WTC11 (cell line): ENCODE results near the gene ELP4. TPM values are rescaled to one million over a fixed set of nuclear protein-coding genes. Genes with fewer than 3 reads are reported as not detected.

Source experiments
- ATAC-seq: fragments of 200-7000 bp; cut with Tn5 transposase; 2 replicates; pipeline ENCODE4 v1.10.0; 2021; ENCODE audit warnings: mild to moderate bottlenecking, moderate library complexity
- CTCF ChIA-PET: fragments of 300-600 bp; sonication (Branson Sonifier 250); formaldehyde crosslinking; loops from one replicate; lab custom pipeline; 2021; ENCODE audit warnings: antibody characterized with exemption; lab: Charles Lee
- POLR2A ChIA-PET: fragments of 350-600 bp; sonication (Branson Sonifier 250); formaldehyde crosslinking; loops from one replicate; lab custom pipeline; 2021; ENCODE audit warnings: antibody characterized with exemption; lab: Charles Lee
- DNase-seq: peaks from one replicate; pipeline ENCODE4 v3.0.0; 2021; ENCODE audit warnings: low spot score
- H3K27ac Mint-ChIP-seq: 2 replicates; pipeline ENCODE4 v1.8.0; 2021; ENCODE audit warnings: mixed read lengths
- H3K27me3 Mint-ChIP-seq: 2 replicates; pipeline ENCODE4 v1.8.0; 2021; ENCODE audit warnings: low read depth, mild to moderate bottlenecking, moderate library complexity, mixed read lengths
- H3K36me3 Mint-ChIP-seq: 2 replicates; pipeline ENCODE4 v1.8.0; 2021; ENCODE audit warnings: mixed read lengths
- H3K4me1 Mint-ChIP-seq: 2 replicates; pipeline ENCODE4 v1.8.0; 2022; ENCODE audit warnings: mixed read lengths
- H3K4me3 Mint-ChIP-seq: 2 replicates; pipeline ENCODE4 v1.8.0; 2021; ENCODE audit warnings: mild to moderate bottlenecking, moderate library complexity, mixed read lengths
- H3K9me3 Mint-ChIP-seq: 2 replicates; pipeline ENCODE4 v1.8.0; 2021; ENCODE audit warnings: mixed read lengths
- CREB1 ChIP-seq: sonication (generic); formaldehyde crosslinking; IDR thresholded peaks from 2 replicates; pipeline ENCODE4 v1.8.0; 2023; ENCODE audit warnings: mild to moderate bottlenecking, missing genetic modification reagents
- E2F1 ChIP-seq: sonication (generic); formaldehyde crosslinking; IDR thresholded peaks from 2 replicates; pipeline ENCODE4 v1.8.0; 2022; ENCODE audit warnings: mild to moderate bottlenecking, missing genetic modification reagents
- E2F5 ChIP-seq: sonication (generic); formaldehyde crosslinking; IDR thresholded peaks from 2 replicates; pipeline ENCODE4 v1.8.1; 2022; ENCODE audit warnings: mild to moderate bottlenecking, moderate library complexity, missing genetic modification reagents
- ESRRA ChIP-seq: sonication (generic); formaldehyde crosslinking; IDR thresholded peaks from 2 replicates; pipeline ENCODE4 v1.8.1; 2022; ENCODE audit warnings: mild to moderate bottlenecking, missing genetic modification reagents, borderline replicate concordance
- IRF1 ChIP-seq: sonication (generic); formaldehyde crosslinking; IDR thresholded peaks from 2 replicates; pipeline ENCODE4 v1.8.0; 2023; ENCODE audit warnings: missing genetic modification reagents
- NFYB ChIP-seq: sonication (generic); formaldehyde crosslinking; conservative IDR thresholded peaks from 2 replicates; pipeline ENCODE4 v1.8.0; 2022; ENCODE audit warnings: low read depth, missing genetic modification reagents
- NR2C2 ChIP-seq: sonication (generic); formaldehyde crosslinking; IDR thresholded peaks from 2 replicates; pipeline ENCODE4 v1.8.0; 2022; ENCODE audit warnings: mild to moderate bottlenecking, missing genetic modification reagents
- PREB ChIP-seq: sonication (generic); formaldehyde crosslinking; IDR thresholded peaks from 2 replicates; pipeline ENCODE4 v1.8.1; 2022; ENCODE audit warnings: mild to moderate bottlenecking, missing genetic modification reagents, moderate library complexity, borderline replicate concordance
- SP1 ChIP-seq: sonication (generic); formaldehyde crosslinking; conservative IDR thresholded peaks from 2 replicates; pipeline ENCODE4 v1.8.1; 2022; ENCODE audit warnings: missing genetic modification reagents
- TEAD4 ChIP-seq: sonication (generic); formaldehyde crosslinking; IDR thresholded peaks from 2 replicates; pipeline ENCODE4 v1.8.0; 2022; ENCODE audit warnings: mild to moderate bottlenecking, missing genetic modification reagents
- ZBTB21 ChIP-seq: sonication (generic); formaldehyde crosslinking; IDR thresholded peaks from 2 replicates; pipeline ENCODE4 v1.8.1; 2023; ENCODE audit warnings: mild to moderate bottlenecking, missing genetic modification reagents, borderline replicate concordance
- ZNF121 ChIP-seq: sonication (generic); formaldehyde crosslinking; IDR thresholded peaks from 2 replicates; pipeline ENCODE4 v1.8.0; 2023; ENCODE audit warnings: missing genetic modification reagents
- ZNF281 ChIP-seq: sonication (generic); formaldehyde crosslinking; IDR thresholded peaks from 2 replicates; pipeline ENCODE4 v1.8.0; 2023; ENCODE audit warnings: mild to moderate bottlenecking, missing genetic modification reagents
- ZNF416 ChIP-seq: fragments of 250-450 bp; sonication (Bioruptor Pico); IDR thresholded peaks from 2 replicates; pipeline ENCODE4 v1.9.0; 2021; ENCODE audit warnings: mild to moderate bottlenecking, inconsistent platforms
- ZNF425 ChIP-seq: fragments of 250-450 bp; sonication (Bioruptor Pico); conservative IDR thresholded peaks from 2 replicates; pipeline ENCODE4 v1.9.0; 2021; ENCODE audit warnings: mild to moderate bottlenecking
- ZNF671 ChIP-seq: fragments of 250-450 bp; sonication (Bioruptor Pico); IDR thresholded peaks from 2 replicates; pipeline ENCODE4 v1.8.0; 2021; ENCODE audit warnings: mild to moderate bottlenecking
- total RNA-seq: library from RNA; stranded (reverse); gene quantifications from 3 replicates; pipeline ENCODE4 v1.2.3, GENCODE V29; 2021

ELP4 gene
- total RNA-seq, 1 experiment from 2014 or later = 14.6 TPM

- TF ChIP-seq SP1 (CRISPR knock-in tag) = no peak
- TF ChIP-seq TEAD4 (CRISPR knock-in tag) = no peak
- no peak for TF ChIP-seq NR2C2 (CRISPR knock-in tag)
- no peak for TF ChIP-seq ZNF425 (CRISPR knock-in tag)
- TF ChIP-seq ZNF281 (CRISPR knock-in tag) = no peak
- no peak for TF ChIP-seq ZBTB21 (CRISPR knock-in tag)
- TF ChIP-seq PREB (CRISPR knock-in tag) = no peak
These were observed 285.0 kb downstream of the ELP4 start (continued) for GRCh38 chr11:31794548-31794947.

GRCh38 chr11:31795706-31796498 lies 286.3 kb downstream of the ELP4 start:
- H3K9me3 Mint-ChIP-seq = no peaks in the 10 kb centered on the region
- peaks cover 30% of the 10 kb centered on the region for H3K4me1 Mint-ChIP-seq
- peaks cover 83% of the 10 kb centered on the region for H3K27me3 Mint-ChIP-seq
- H3K27ac Mint-ChIP-seq = no peak overlapping the region
- DNase-seq = no peak
- no peak for ATAC-seq
- H3K36me3 Mint-ChIP-seq = no peaks in the 10 kb centered on the region
- POLR2A ChIA-PET = no interaction called here
- CTCF ChIA-PET = no interaction called here
- no peak overlapping the region for H3K4me3 Mint-ChIP-seq
- TF ChIP-seq ZNF121 (CRISPR knock-in tag) (no peak), ZNF416 (no peak), E2F5 (CRISPR knock-in tag) (no peak), PREB (CRISPR knock-in tag) (no peak), CREB1 (CRISPR knock-in tag) (no peak), NFYB (CRISPR knock-in tag) (no peak), ZNF671 (CRISPR knock-in tag) (no peak), IRF1 (CRISPR knock-in tag) (no peak), ESRRA (CRISPR knock-in tag) (no peak), SP1 (CRISPR knock-in tag) (no peak), E2F1 (CRISPR knock-in tag) (no peak), ZNF281 (CRISPR knock-in tag) (no peak)
